SHP77 (cell line): Measurements from ENCODE around the gene RNF112.
"Not testable (repeated sequence)": the region's sequence is repeated elsewhere in the genome, so short reads cannot be mapped to it uniquely, and the experiment has no call there.

ENCODE experiments used
- DNase-seq, 2 experiments: peaks; one replicate each; lab custom pipeline; 2025; lab: John Stamatoyannopoulos, UW

Gene RNF112

DNA sequence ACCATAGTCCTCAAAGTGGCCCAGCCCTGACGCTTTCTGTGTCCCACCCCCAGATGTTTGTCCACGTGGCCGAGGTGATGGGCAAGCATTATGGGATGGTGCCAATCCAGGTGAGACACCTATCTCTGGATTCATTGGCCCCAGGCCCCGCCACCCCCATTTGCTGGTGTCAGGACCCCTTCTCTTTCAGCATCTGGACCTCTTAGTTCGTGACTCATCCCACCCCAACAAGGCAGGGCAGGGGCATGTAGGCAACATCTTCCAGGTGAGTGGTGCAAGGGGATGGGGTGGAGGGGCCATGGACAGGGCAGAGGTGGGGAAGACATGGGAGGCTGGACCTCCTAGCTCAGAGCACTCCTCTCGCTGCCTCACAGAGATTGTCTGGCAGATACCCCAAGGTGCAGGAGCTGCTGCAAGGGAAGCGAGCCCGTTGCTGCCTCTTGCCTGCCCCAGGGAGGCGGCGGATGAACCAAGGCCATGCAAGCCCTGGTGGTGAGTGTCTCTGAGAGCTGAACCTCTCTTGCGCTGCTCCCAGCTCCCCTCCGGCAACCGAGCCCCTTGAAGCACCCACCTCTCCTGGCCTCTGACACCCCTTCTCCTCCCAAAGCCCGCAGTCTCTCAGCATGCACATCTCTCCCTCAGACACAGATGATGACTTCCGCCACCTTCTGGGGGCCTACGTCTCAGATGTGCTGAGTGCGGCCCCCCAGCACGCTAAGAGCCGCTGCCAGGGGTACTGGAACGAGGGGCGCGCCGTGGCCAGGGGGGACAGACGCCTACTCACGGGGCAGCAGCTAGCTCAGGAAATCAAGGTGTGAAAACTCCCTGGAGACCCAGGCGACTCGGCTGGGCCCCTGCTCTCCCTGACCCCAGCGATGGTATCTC, 3.6 kb downstream of the RNF112 start:
- no peak for DNase-seq

GRCh38 chr17:19415311-19415710, 4.3 kb downstream of the RNF112 start:
- no peak for DNase-seq

DNA sequence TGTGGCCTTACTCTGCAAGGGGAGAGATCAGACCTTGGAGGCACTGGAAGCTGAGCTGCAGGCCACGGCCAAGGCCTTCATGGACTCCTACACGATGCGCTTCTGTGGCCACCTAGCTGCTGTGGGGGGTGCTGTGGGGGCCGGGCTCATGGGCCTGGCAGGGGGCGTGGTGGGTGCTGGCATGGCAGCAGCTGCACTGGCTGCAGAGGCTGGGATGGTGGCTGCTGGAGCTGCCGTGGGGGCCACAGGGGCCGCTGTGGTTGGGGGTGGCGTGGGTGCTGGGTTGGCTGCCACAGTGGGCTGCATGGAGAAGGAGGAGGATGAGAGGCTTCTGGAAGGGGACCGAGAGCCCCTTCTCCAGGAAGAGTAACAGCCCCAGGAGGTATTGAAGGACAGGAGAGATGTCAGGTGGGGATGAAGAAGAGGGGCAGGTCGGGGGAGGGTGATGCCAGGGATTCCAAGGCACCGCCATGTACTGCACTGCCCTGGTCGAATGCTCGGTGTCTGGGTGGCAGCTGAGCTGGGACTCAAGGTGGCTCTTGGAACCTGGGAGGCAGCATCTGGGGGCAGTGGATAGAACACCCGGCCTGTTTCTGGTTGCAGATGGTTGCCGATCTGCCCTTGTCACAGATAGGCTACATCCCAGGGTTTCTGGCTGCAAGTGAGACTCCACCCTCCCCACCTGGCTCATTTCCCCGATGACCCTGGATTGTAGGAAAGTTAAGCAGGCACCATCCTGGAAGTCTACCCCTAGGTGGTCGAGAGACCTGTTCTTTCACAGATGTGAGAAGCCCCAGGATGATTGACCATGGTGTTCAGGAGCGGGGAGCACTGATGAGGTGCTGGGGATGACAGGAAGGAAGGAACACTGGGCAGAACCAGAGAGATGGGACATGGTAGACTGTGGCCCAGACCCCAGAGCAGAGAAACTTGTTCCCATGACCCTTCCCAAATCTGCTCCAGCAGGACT, 5.1 kb downstream of the RNF112 start:
- no peak for DNase-seq

DNA sequence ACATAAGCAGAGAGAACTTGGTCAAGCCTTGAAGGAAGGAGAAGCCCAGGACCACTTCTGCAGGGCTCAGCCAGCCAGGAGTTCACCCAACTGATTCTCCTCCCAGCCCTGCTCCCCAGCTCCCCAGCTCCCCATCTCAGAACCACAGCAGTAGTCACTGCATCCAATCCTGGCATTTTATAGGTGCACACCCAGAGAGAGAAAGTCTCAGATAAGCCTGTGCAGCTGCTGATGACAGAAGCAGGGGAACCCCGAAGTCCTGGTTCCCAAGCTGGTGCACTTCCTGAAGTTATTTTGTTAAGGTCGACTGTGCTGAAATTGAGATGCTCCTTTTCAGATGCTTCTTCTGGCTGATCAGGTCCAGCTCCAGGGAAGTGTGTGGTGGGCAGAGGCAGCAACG, 6.6 kb downstream of the RNF112 start:
- DNase-seq: no peak

DNA sequence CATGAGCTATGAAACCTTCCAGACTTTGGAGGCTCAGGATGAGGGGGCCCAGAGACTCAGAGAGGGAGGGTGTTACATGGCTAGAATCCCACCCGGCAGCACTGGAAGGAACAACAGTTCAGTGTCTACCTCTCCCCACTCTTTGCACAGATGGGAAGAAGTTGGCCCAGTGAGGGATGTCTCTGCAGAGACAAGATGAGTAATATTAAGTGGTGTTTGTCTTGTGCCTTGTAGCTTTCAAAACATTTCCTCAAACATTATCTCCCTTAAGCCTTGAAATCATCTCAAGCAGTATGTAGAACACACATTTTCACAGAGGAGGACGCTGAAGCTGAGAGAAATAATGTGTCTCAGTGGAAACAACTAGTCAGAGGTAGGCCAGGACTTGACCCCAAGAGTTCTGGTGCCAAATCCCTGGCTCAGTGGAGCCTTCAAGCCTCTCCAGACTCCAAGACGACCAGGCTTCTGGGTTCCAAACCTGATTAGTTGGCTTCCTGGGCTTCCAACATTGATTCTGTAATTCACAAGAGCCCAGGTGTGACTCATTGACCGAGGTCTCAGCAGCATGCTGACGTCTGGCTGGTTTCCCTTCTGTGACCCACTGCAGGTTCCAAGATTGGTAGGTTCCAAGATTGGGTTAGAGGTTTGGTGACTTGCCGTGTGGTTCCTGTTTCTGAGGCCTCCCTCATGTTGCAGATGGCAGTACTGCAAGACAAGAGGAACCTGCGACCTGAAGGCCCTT, 7.4 kb downstream of the RNF112 start:
- DNase-seq: no peak

GRCh38 chr17:19421219-19421618, 10.2 kb downstream of the RNF112 start:
- no peak for DNase-seq

- DNase-seq: no peak
Observed at GRCh38 chr17:19421926-19422325, 10.9 kb downstream of the RNF112 start.

- no peak for DNase-seq
Observed at GRCh38 chr17:19424934-19425868, 14.2 kb downstream of the RNF112 start.

DNA sequence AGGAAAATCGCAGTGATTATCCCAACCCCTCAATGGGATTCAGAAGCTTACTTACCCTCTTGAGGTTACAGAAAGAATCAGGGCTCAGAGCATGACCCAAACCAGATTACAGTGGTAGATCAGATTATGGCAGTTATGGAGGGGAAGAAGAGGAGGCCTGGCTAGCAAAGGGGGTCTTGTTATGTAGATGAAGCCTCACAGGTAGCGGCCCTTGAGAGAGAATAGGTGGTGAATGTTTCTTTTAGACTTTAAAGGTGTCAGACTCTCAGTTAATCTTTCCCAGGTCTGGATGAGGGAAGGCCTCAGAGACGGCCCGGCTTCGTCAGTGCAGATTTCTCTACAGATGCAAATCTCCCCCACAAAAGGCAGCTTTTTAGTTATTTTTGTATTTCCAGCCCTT, 15.6 kb downstream of the RNF112 start:
- no peak for DNase-seq

- DNase-seq: no peak
Observed at GRCh38 chr17:19431691-19432090, 20.7 kb downstream of the RNF112 start.

DNA sequence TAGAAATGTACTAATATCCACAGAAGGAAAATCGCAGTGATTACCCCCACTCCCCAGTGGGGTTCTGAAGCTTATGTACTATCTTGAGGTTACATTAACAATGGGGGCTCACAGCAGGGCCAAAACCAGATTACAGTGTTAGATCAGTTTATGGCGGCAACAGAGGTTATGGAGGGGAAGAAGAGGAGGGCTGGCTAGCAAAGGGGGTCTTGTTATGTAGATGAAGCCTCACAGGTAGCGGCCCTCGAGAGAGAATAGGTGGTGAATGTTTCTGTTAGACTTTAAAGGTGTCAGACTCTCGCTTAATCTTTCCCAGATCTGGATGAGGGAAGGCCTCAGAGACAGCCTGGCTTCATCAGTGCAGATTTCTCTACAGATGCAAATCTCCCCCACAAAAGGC, 22.2 kb downstream of the RNF112 start:
- no peak for DNase-seq

DNA sequence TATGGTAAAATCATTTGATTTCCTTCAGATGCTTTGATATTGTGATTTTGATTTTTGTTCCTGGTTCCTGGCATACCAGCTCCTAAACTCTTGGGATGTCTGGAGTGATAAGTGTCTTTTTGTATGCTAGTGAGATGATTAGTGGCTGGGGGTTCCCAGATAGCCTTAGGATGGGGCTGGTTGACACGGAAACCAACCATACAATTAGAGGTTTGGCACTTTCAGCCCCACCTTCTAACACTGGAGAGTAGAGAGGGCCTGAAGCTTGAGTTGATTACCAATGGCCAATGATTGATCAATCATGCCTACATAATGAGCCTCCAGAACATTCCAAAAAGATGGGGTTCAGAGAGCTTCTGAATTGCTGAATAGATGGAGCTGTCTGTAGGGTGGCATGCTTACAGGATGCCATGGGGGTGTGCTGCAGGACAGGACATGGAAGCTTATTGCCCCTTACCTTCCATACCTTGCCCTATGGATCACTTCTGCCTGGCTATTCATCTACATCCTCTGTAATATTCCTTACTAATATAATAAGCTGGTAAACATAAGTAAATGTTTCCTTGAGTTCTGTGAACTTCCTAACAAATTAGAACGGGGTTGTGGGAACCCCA, 22.8 kb downstream of the RNF112 start:
- DNase-seq: no peak

- no peak for DNase-seq
Observed at GRCh38 chr17:19440421-19440820, 29.4 kb downstream of the RNF112 start.

- DNase-seq: not testable (repeated sequence)
Observed at GRCh38 chr17:19441288-19441687, 30.3 kb downstream of the RNF112 start.

- no peak for DNase-seq
Observed at GRCh38 chr17:19442731-19443130, 31.7 kb downstream of the RNF112 start.

- no peak for DNase-seq
Observed at GRCh38 chr17:19443148-19443547, 32.1 kb downstream of the RNF112 start.

- DNase-seq: no peak
Observed at GRCh38 chr17:19445105-19445504, 34.1 kb downstream of the RNF112 start.

DNA sequence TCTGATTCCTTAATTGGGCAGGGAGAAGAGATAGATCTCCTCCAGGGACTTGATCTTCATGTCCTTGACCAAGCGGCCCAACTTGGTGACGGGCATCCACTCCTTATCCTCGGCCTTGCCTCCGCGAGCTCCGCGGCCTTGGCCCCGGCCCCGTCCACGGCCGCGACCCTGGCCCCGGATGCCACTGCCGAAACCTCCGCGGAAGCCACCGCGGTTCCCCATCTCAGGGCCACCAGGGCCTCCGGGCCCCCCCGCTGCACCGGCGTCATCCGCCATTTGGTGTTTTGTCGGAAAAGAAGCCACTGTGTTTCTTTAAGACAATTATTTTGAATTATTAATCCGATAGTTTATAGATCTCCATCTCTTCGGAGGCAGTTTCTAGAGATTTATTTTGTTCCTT, 35.5 kb downstream of the RNF112 start:
- not testable (repeated sequence) for DNase-seq

DNA sequence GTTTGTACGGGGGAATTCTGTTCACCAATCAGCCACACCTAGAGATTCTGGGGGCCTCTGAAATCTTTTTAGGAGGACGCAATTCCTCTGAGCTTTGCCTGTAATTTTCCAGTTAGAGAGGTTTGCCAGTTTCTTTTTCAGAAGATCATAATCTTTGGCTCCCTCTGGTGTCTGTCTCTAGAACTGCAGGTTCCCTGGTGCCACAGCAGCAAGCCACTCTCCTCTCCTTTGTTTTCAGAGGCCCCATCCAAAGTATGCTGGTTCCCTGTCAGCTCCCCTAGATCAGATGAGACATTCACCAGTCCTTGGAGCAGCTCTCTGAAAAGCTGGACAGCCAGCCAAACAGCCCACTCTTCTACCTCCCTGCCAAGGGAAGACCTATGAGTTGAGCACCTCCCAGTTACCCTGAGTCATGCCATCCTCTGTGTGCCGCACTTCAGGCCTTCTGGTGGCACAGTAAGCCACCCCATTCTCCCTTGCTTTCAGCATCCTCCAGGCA, 36.1 kb downstream of the RNF112 start:
- peak; percentile 84 to 93 for DNase-seq
